Activated CD8-positive, alpha-beta memory T cell treated with anti-CD3 and anti-CD28 coated beads, Interleukin-2, amount 10 ng/mL, durations not matched to agents 7 days and 5 days (primary cell): ENCODE measurements around the gene MEF2A. TPM values are rescaled to one million over a fixed set of nuclear protein-coding genes. Genes with fewer than 3 reads are reported as not detected.

Experiments used
- ATAC-seq: fragments of 150-1000 bp; cut with Tn5 transposase; one replicate; pipeline ENCODE4 v1.10.0; 2021; ENCODE audit warnings: moderate library complexity
- CTCF ChIA-PET: fragments of 350-600 bp; sonication (Branson Sonifier 250); formaldehyde crosslinking; loops from one replicate; lab custom pipeline; 2021; ENCODE audit warnings: antibody characterized with exemption; lab: Charles Lee
- DNase-seq: peaks from one replicate; pipeline ENCODE4 v3.0.0-alpha.2; 2020
- H3K27ac Mint-ChIP-seq: one replicate; pipeline ENCODE4 v1.8.0; 2021; ENCODE audit warnings: mild to moderate bottlenecking, mixed read lengths
- H3K27me3 Mint-ChIP-seq: one replicate; pipeline ENCODE4 v1.8.0; 2021; ENCODE audit warnings: mixed read lengths
- H3K36me3 Mint-ChIP-seq: one replicate; pipeline ENCODE4 v1.8.0; 2021; ENCODE audit warnings: mild to moderate bottlenecking, mixed read lengths
- H3K4me1 Mint-ChIP-seq: one replicate; pipeline ENCODE4 v1.8.0; 2021; ENCODE audit warnings: mixed read lengths
- H3K4me3 Mint-ChIP-seq: one replicate; pipeline ENCODE4 v1.8.0; 2021; ENCODE audit warnings: mild to moderate bottlenecking, moderate library complexity, mixed read lengths
- H3K9me3 Mint-ChIP-seq: one replicate; pipeline ENCODE4 v1.8.0; 2022; ENCODE audit warnings: low read depth, mixed read lengths
- total RNA-seq, 2 experiments: library from RNA; stranded (reverse); gene quantifications; one replicate each; pipeline ENCODE4 v1.2.3, GENCODE V29; 2021

Gene MEF2A
- total RNA-seq, 2 experiments from 2014 or later, result 20.4 to 23.4 TPM

DNA sequence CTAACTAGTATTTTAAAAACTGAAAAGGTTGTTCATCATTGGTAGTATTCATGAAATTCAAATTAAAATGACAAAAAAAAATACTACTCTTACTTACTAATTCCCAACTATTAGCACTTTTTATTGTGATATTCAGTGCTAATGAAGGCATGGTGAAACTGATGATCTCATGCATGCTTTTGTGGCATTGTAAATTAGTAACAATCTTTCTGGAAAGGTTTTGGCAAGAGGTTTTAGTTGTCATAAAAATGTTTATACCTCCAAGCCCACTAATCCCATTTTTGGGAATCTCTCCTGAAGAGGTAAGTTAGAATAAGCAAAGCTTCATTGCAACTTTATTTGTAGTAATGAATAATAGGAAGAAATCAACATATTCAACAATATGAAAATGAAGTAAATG, 114.5 kb downstream of the MEF2A start:
- no peak for ATAC-seq
- Mint-ChIP-seq H3K9me3 (peaks cover under 1% of the 10 kb centered on the region), H3K4me1 (peaks cover 18% of the 10 kb centered on the region), H3K27me3 (no peaks in the 10 kb centered on the region), H3K27ac (no peak overlapping the region), H3K36me3 (peaks cover 54% of the 10 kb centered on the region), H3K4me3 (no peak overlapping the region)
- CTCF ChIA-PET, result no interaction called here
- no peak for DNase-seq

DNA sequence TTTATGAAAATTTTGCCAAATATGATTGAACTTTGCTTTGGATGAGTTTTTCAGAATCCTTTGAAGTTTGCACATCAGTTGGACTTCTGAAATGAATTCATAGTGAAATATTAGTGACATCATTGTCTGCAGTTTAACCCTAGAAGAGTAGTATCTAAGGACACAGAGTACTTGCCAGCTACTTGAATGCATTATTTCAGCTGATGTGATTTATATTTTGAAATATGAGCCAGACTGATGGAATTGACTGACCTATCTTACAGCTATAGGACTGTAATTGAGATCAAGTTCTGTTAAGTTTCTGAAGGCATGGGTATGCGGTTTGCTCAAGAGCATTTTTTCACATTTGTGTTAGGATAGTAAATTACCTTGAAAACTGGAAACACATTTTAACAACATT, 116.2 kb downstream of the MEF2A start:
- CTCF ChIA-PET, result interaction anchor here (0.6 kb wide), 1 partner anchor 932 kb away, joined by 3 read pairs; no protein-coding TSS in a partner anchor
- DNase-seq, result no peak
- H3K9me3 Mint-ChIP-seq, result peaks cover 9% of the 10 kb centered on the region
- no peak overlapping the region for H3K27ac Mint-ChIP-seq
- H3K4me1 Mint-ChIP-seq, result peaks cover 18% of the 10 kb centered on the region
- H3K36me3 Mint-ChIP-seq, result peaks cover 64% of the 10 kb centered on the region
- ATAC-seq, result no peak
- H3K27me3 Mint-ChIP-seq, result no peaks in the 10 kb centered on the region
- H3K4me3 Mint-ChIP-seq, result no peak overlapping the region

DNA sequence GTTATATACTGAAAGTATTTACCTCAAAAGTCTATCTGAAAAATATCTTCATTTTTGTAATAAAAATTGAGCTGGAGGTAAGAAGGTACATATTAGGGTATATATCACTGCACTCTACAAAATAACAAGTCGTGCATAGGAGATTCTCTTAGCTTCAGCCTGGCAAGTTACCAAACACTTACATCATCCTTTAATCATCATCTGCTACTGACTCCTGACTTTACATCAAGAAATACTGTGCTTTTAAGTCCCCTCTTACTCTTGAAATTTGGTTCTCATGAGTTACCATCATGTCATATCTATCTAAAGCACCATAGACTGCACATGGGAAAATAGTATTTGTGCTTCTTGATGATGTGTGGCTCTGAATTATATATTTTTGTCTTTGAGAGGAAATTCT, 116.7 kb downstream of the MEF2A start:
- CTCF ChIA-PET, result interaction anchor here (0.6 kb wide), 1 partner anchor 931 kb away, joined by 3 read pairs; no protein-coding TSS in a partner anchor
- H3K9me3 Mint-ChIP-seq, result peaks cover 11% of the 10 kb centered on the region
- DNase-seq, result no peak
- H3K4me3 Mint-ChIP-seq, result no peak overlapping the region
- no peak overlapping the region for H3K27ac Mint-ChIP-seq
- peaks cover 17% of the 10 kb centered on the region for H3K4me1 Mint-ChIP-seq
- no peaks in the 10 kb centered on the region for H3K27me3 Mint-ChIP-seq
- ATAC-seq, result no peak
- H3K36me3 Mint-ChIP-seq, result peaks cover 64% of the 10 kb centered on the region

GRCh38 chr15:99683000-99683670, 117.4 kb downstream of the MEF2A start:
- DNase-seq, result no peak
- ATAC-seq, result peak; percentile 84

GRCh38 chr15:99686290-99686689, 120.5 kb downstream of the MEF2A start:
- Mint-ChIP-seq H3K4me3 (no peak overlapping the region), H3K4me1 (peaks cover 17% of the 10 kb centered on the region), H3K27me3 (no peaks in the 10 kb centered on the region), H3K36me3 (peaks cover 59% of the 10 kb centered on the region), H3K27ac (no peak overlapping the region), H3K9me3 (peaks cover 12% of the 10 kb centered on the region)
- DNase-seq, result no peak
- CTCF ChIA-PET, result no interaction called here
- no peak for ATAC-seq

More at GRCh38 chr15:99683000-99683670, 117.4 kb downstream of the MEF2A start:
- H3K36me3 Mint-ChIP-seq, result peaks cover 61% of the 10 kb centered on the region
- H3K4me3 Mint-ChIP-seq, result peak overlapping the region; percentile 5
- H3K9me3 Mint-ChIP-seq, result peaks cover 12% of the 10 kb centered on the region
- CTCF ChIA-PET, result interaction anchor here (1.5 kb wide), 1 partner anchor 21 kb away, joined by 4 read pairs; no protein-coding TSS in a partner anchor
- peaks cover 17% of the 10 kb centered on the region for H3K4me1 Mint-ChIP-seq
- H3K27ac Mint-ChIP-seq, result peak overlapping the region; percentile 76
- no peaks in the 10 kb centered on the region for H3K27me3 Mint-ChIP-seq

GRCh38 chr15:99692825-99693224, 127.0 kb downstream of the MEF2A start:
- H3K4me1 Mint-ChIP-seq, result no peaks in the 10 kb centered on the region
- no peak for ATAC-seq
- CTCF ChIA-PET, result interaction anchor here (1.2 kb wide), 2 partner anchors 11 to 420 kb away, joined by 5 to 9 read pairs; no protein-coding TSS in a partner anchor
- no peak overlapping the region for H3K27ac Mint-ChIP-seq
- H3K4me3 Mint-ChIP-seq, result no peak overlapping the region
- H3K27me3 Mint-ChIP-seq, result no peaks in the 10 kb centered on the region
- no peak for DNase-seq
- H3K36me3 Mint-ChIP-seq, result peaks cover 25% of the 10 kb centered on the region
- no peaks in the 10 kb centered on the region for H3K9me3 Mint-ChIP-seq

GRCh38 chr15:99696096-99696495, 130.3 kb downstream of the MEF2A start:
- DNase-seq (no peak), ATAC-seq (no peak)
- Mint-ChIP-seq H3K36me3 (peaks cover 13% of the 10 kb centered on the region), H3K27me3 (no peaks in the 10 kb centered on the region), H3K4me1 (no peaks in the 10 kb centered on the region), H3K4me3 (no peak overlapping the region), H3K9me3 (no peaks in the 10 kb centered on the region), H3K27ac (no peak overlapping the region)
- CTCF ChIA-PET, result interaction anchor here (2.0 kb wide), 1 partner anchor 8 kb away, joined by 9 read pairs; no protein-coding TSS in a partner anchor

DNA sequence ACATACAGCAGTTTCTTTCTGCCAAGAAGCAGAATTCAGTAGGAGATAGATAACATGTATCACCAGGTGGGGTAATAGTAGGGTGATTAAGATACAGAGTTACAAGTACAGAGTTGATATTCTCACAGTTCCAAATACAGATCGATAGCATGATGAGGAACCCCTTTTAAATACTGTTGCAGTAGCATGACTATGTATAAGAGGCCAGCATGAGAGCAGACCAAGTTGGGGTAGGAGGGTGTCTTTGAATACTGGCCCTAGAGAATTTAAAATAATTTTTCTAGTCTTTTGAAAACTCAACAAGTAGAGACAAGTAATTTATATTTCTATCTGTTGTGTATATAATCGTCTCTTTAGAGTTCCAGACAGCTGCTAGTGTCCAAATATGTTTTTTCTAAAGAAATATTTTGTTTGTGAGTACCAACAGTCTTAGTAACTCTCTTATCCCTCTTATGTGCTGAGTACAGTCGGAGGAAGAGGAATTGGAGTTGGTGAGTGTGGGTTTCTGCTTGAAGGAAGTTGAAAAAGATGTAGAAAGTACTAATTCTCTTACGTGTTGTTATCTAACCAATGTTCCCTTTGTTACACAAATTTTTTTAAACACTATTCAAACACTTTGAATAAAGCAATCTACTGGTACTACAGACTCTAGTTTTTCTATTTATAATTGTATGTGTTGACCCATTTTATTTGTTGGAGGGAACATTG, 137.3 kb downstream of the MEF2A start:
- Mint-ChIP-seq H3K4me3 (no peak overlapping the region), H3K27me3 (no peaks in the 10 kb centered on the region), H3K36me3 (peaks cover 1% of the 10 kb centered on the region), H3K4me1 (peaks cover 36% of the 10 kb centered on the region), H3K9me3 (no peaks in the 10 kb centered on the region), H3K27ac (no peak overlapping the region)
- ATAC-seq, result no peak
- DNase-seq, result no peak
- CTCF ChIA-PET, result interaction anchor here (0.8 to 2.8 kb wide), 20 partner anchors 8 to 598 kb away, joined by 3 to 74 read pairs (median 6); partner anchors contain the start of genes LRRC28, LYSMD4 and MEF2A

DNA sequence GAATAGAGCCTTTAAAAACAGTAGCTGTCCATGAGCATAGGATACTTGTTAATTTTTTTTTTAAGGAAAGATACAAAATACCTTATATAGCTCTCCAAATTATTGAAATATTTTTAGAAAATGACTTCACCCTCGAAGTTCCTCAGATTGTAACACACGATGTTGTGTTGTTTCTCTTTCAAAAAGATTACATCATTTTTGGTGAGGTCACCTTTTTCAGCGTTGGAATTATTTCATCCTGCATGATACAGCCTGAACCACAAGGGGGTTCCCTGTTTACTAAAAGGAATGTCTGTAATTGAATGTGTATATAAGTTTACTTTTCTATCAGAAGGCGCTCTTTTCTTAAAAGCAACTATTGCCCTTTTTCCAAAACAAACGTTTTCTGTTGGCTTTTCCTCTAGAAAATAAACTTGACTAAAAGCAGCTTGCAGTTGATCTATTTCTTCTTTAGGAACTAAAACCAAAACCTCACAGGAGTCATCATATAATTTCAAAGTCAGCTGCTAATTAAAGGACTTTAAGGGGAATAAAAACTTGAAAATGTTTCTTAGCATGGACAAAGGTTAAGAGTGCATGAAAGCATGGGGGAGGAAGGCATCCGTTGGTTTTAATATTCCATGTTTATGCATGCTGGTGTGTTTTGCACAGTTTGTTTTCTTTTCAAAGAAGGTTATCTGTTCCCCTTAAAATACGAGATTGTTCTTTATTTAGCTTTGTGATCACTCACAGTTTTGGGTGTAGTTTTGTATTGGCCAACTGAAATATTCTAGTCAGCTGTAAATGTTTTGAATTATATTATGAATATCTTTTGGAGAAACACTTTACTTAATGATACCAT, 138.0 kb downstream of the MEF2A start:
- CTCF ChIA-PET, result interaction anchor here (0.5 to 2.8 kb wide), 53 partner anchors 9 to 603 kb away, joined by 3 to 74 read pairs (median 5); partner anchors contain the start of genes LRRC28, LYSMD4 and MEF2A
- Mint-ChIP-seq H3K36me3 (peaks cover 1% of the 10 kb centered on the region), H3K27me3 (no peaks in the 10 kb centered on the region), H3K4me1 (peaks cover 38% of the 10 kb centered on the region), H3K4me3 (no peak overlapping the region), H3K9me3 (no peaks in the 10 kb centered on the region), H3K27ac (no peak overlapping the region)
- no peak for DNase-seq
- ATAC-seq, result no peak

- no peaks in the 10 kb centered on the region for H3K9me3 Mint-ChIP-seq
- peak; percentile 72 for ATAC-seq
- H3K27me3 Mint-ChIP-seq, result no peaks in the 10 kb centered on the region
- DNase-seq, result no peak
- H3K4me1 Mint-ChIP-seq, result peaks cover 38% of the 10 kb centered on the region
- no peak overlapping the region for H3K27ac Mint-ChIP-seq
- CTCF ChIA-PET, result interaction anchor here (0.5 to 2.8 kb wide), 55 partner anchors 9 to 604 kb away, joined by 3 to 74 read pairs (median 5); partner anchors contain the start of genes LRRC28, LYSMD4 and MEF2A
- H3K36me3 Mint-ChIP-seq, result peaks cover 1% of the 10 kb centered on the region
- no peak overlapping the region for H3K4me3 Mint-ChIP-seq
These were observed 138.7 kb downstream of the MEF2A start for GRCh38 chr15:99704444-99704838.

- H3K4me3 Mint-ChIP-seq, result peak overlapping the region; percentile 62
- DNase-seq, result no peak
- H3K36me3 Mint-ChIP-seq, result peaks cover 1% of the 10 kb centered on the region
- H3K27me3 Mint-ChIP-seq, result no peaks in the 10 kb centered on the region
- peaks cover 38% of the 10 kb centered on the region for H3K4me1 Mint-ChIP-seq
- CTCF ChIA-PET, result interaction anchor here (0.8 to 2.7 kb wide), 7 partner anchors 10 to 606 kb away, joined by 3 to 20 read pairs (median 3); no protein-coding TSS in a partner anchor
- ATAC-seq, result peak; percentile 42
- H3K27ac Mint-ChIP-seq, result peak overlapping the region; percentile 75
- H3K9me3 Mint-ChIP-seq, result no peaks in the 10 kb centered on the region
These were observed 140.9 kb downstream of the MEF2A start for GRCh38 chr15:99706557-99707303.
